Measurements from ENCODE around the gene BLMH.

GRCh38 chr17:30309591-30309990 lies 17.8 kb upstream of the BLMH start:
- no peak for TF ChIP-seq JUND (IDR thresholded peaks at IDR 0.05; ENCODE audit: borderline replicate concordance, low read depth, low read length)
- TF ChIP-seq JUND (tag; IDR thresholded peaks at IDR 0.05; ENCODE audit: borderline replicate concordance, low read depth, low read length) = no peak
- TF ChIP-seq PHF8 (IDR thresholded peaks at IDR 0.05; ENCODE audit: borderline replicate concordance, low read length) = no peak
- TF ChIP-seq CEBPG (CRISPR knock-in tag; IDR thresholded peaks at IDR 0.05) = no peak
- no peak for TF ChIP-seq CEBPG (tag; conservative IDR thresholded peaks at IDR 0.05 in 1 of 2, IDR thresholded peaks at IDR 0.05 in 1 of 2)
- TF ChIP-seq TAF7 (tag; IDR thresholded peaks at IDR 0.05) = no peak
- no peak for TF ChIP-seq L3MBTL2 (IDR thresholded peaks at IDR 0.05)
- no peak for TF ChIP-seq TBL1XR1 (IDR thresholded peaks at IDR 0.05; ENCODE audit: low read length in 2 of 2)
- TF ChIP-seq, protein P1, sequence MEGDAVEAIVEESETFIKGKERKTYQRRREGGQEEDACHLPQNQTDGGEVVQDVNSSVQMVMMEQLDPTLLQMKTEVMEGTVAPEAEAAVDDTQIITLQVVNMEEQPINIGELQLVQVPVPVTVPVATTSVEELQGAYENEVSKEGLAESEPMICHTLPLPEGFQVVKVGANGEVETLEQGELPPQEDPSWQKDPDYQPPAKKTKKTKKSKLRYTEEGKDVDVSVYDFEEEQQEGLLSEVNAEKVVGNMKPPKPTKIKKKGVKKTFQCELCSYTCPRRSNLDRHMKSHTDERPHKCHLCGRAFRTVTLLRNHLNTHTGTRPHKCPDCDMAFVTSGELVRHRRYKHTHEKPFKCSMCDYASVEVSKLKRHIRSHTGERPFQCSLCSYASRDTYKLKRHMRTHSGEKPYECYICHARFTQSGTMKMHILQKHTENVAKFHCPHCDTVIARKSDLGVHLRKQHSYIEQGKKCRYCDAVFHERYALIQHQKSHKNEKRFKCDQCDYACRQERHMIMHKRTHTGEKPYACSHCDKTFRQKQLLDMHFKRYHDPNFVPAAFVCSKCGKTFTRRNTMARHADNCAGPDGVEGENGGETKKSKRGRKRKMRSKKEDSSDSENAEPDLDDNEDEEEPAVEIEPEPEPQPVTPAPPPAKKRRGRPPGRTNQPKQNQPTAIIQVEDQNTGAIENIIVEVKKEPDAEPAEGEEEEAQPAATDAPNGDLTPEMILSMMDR (IDR thresholded peaks at IDR 0.05 in 2 of 3, conservative IDR thresholded peaks at IDR 0.05 in 1 of 3; ENCODE audit: insufficient read depth in 2 of 3, low read depth in 1 of 3, low read length in 3 of 3) = no peak
- no peak for TF ChIP-seq POLR2A (conservative IDR thresholded peaks at IDR 0.05)
- TF ChIP-seq REST (IDR thresholded peaks at IDR 0.05; ENCODE audit: borderline replicate concordance) = no peak
- no peak for TF ChIP-seq REST (CRISPR knock-in tag; IDR thresholded peaks at IDR 0.05; ENCODE audit: low read depth)
- TF ChIP-seq NR2C2 (CRISPR knock-in tag; IDR thresholded peaks at IDR 0.05) = no peak
- TF ChIP-seq NR2C2 (tag; IDR thresholded peaks at IDR 0.05) = no peak
- no peak for TF ChIP-seq TSC22D4 (tag; IDR thresholded peaks at IDR 0.05)
- TF ChIP-seq, protein P2, sequence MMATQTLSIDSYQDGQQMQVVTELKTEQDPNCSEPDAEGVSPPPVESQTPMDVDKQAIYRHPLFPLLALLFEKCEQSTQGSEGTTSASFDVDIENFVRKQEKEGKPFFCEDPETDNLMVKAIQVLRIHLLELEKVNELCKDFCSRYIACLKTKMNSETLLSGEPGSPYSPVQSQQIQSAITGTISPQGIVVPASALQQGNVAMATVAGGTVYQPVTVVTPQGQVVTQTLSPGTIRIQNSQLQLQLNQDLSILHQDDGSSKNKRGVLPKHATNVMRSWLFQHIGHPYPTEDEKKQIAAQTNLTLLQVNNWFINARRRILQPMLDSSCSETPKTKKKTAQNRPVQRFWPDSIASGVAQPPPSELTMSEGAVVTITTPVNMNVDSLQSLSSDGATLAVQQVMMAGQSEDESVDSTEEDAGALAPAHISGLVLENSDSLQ (IDR thresholded peaks at IDR 0.05) = no peak
- TF ChIP-seq GTF2E2 (tag; IDR thresholded peaks at IDR 0.05) = no peak

All from K562 (cell line).